Activated T-cell treated with anti-CD3 and anti-CD28 coated beads, Interleukin-2, amount 50 U/mL, for 1 hour (primary cell): Measurements from ENCODE around the gene EIF4E2.

ENCODE experiments used
- DNase-seq: peaks from one replicate; pipeline ENCODE4 v3.0.0-alpha.2; 2020

Gene EIF4E2

GRCh38 chr2:232539298-232540231 lies 10.9 kb upstream of the EIF4E2 start, which contains the start of gene CHRNG:
CHRNG (plus strand) TSS chr2:232539692; CDS start chr2:232539748, 56 bp downstream.
- no peak for DNase-seq

GRCh38 chr2:232540441-232541041 lies 9.9 kb upstream of the EIF4E2 start:
- DNase-seq, result no peak

DNA sequence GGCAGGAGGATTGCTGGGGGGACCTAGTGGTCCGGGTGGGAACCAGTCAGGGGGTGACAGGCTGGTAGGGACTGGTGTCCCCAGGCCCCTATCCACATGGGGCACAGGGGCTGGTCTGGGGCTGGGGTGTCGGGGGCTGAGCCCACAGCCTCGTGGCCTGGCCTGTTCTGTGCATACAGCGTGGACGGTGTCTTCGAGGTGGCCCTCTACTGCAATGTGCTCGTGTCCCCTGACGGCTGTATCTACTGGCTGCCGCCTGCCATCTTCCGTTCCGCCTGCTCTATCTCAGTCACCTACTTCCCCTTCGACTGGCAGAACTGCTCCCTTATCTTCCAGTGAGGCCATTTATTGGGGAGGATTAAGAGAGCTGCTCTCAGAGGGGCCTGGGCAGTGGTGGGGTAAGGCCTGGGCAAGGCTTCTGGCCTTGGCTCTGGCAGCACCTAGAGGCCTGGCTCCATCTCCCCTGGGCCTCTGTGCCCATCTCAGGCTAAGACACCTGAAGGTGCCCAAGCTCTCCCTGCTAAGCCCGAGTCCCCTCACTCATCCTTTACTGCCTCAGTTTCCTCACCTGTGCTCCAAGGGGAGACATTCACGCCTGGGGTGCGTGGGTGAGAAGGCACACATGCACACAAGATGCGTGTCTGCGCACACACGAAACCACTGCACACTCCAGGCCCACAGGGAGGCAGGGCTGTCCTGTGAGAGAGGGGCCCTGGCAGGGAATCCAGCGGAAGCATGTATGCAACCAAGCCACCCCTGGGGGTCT lies 9.1 kb upstream of the EIF4E2 start:
- no peak for DNase-seq

- DNase-seq, result no peak
Observed at GRCh38 chr2:232541961-232542714, 8.4 kb upstream of the EIF4E2 start.

DNA sequence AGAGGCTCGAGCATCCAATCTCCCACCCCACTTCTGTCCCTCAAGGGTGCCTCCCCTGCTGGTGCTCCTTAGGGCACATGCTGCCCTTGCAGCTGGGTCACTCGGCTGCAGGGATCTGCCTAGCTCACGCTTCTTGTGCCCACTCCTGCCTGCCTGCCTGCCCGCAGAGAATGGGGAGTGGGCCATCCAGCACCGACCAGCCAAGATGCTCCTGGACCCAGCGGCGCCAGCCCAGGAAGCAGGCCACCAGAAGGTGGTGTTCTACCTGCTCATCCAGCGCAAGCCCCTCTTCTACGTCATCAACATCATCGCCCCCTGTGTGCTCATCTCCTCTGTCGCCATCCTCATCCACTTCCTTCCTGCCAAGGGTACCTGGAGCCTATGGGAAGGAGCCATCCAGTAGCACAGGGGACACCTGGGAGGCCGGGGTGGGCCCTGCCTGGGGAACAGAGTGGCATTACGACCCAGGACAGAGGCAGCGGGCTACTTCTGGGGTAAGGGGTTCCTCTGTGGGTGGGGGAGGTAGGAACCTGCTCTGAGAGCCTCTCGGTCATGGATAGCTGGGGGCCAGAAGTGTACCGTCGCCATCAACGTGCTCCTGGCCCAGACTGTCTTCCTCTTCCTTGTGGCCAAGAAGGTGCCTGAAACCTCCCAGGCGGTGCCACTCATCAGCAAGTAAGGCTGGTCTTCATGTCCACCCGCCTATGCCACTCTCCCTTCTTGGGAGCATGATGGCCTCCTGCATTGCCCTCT lies 7.6 kb upstream of the EIF4E2 start:
- DNase-seq, result no peak

GRCh38 chr2:232543491-232543890 lies 7.0 kb upstream of the EIF4E2 start:
- no peak for DNase-seq

DNA sequence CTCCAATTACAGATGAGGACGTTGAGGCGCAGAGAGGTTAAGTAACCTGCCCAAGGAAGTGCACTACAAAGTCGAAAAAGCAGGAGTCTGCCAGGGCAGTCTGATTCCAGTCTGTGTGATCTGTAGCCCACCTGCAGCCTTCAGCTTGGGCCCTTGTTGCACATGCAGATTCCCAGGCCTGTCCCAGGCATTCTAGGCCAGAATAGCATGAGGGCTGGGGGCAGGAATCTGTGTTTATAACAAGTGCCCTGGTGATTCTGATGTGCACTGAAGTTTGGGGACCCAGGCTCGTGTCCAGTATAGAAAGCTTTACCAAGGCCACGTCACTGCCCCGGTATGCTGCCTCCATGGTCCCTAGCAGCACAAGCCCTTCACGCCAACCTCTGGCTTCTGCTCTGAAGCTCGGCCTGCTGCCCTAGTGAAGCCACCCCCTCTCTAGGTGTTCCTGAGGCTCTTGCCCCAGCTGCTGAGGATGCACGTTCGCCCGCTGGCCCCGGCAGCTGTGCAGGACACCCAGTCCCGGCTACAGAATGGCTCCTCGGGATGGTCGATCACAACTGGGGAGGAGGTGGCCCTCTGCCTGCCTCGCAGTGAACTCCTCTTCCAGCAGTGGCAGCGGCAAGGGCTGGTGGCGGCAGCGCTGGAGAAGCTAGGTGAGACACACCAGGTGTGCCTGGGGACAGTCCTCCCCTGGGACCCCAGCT lies 6.4 kb upstream of the EIF4E2 start:
- DNase-seq, result no peak

GRCh38 chr2:232544674-232545073 lies 5.8 kb upstream of the EIF4E2 start:
- no peak for DNase-seq

GRCh38 chr2:232545511-232546375 lies 4.7 kb upstream of the EIF4E2 start:
- no peak for DNase-seq

- DNase-seq, result no peak
Observed at GRCh38 chr2:232547991-232548390, 2.5 kb upstream of the EIF4E2 start.

DNA sequence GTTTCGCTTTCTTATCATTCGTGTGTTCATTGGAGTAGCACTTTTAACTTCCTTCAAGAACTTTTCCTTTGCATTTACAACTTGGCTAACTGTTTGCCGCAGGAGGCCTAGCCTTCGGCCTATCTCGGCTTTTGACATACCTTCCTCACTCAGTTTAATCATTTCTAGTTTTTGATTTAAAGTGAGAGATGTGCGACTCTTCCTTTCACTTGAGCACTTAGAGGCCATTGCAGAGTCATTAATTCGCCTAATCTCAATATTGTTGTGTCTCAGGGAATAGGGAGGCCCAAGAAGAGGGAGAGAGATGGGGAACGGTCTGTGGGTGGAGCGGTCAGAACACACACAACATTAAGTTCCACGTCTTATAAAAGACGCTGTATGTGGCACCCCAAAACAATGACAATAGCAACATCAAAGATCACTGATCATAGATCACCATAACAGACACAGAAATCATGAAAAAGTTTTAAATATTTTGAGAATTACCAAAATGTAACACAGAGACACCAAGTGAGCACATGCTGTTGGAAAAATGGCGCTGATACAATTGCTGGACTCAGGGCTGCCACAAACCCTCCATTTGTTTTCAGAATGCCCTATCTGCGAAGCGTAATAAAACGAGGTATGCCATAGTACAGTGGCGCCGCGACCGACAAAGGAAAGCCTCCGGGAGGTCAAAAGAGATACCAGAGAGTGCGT lies 685 bp upstream of the EIF4E2 start:
- DNase-seq, result no peak

- DNase-seq, result no peak
Observed at GRCh38 chr2:232551250-232551638, 755 bp downstream of the EIF4E2 start.

DNA sequence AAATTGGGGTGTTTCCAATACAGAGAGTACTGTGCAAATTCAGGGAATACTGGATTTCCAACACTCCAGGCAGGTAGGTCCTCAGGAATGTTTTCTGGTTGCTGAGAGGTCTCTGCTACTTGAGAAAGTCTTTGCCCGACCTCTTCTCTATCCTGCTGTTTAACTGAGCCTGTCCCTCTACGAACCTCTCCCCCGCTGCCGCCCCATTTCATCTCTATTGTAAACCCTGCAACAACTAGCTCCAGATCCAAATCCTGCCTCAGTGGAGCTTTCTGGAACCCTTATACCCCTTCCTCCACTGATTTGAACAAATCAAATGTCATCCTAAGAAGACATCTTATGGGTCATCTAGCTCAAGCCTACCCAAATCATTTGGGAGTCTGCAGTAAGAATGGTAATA lies 1.3 kb downstream of the EIF4E2 start:
- DNase-seq, result no peak

- no peak for DNase-seq
Observed at GRCh38 chr2:232556426-232556825, 5.9 kb downstream of the EIF4E2 start.

DNA sequence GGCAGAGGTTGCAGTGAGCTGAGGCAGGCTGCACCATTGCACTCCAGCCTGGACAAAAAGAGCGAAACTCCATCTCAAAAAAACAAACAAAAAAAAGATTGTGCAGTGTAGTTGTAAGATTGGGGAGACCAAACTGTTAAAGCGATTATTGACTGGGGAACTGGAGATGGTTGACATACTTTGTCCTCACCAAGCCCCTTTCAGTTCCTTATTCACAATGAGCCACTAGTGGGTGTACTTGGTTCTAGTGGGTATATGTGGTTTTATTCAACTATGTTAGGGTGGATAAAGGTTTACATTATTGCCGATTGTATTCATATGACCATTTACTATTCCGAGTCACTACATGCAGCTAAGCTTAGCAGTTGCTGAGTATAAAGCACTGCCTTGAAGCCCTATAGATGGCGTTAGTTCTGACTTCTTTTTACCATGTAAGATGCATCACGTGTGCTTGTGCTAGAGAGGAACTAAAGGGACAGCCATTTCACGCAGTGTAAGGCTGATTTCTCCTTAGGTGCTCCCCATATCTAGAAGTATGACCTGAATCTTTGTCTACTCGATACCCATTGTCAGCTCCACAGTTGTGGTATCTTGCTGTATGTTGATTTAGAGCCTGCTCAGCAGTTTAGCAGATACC lies 12.1 kb downstream of the EIF4E2 start:
- DNase-seq, result no peak

DNA sequence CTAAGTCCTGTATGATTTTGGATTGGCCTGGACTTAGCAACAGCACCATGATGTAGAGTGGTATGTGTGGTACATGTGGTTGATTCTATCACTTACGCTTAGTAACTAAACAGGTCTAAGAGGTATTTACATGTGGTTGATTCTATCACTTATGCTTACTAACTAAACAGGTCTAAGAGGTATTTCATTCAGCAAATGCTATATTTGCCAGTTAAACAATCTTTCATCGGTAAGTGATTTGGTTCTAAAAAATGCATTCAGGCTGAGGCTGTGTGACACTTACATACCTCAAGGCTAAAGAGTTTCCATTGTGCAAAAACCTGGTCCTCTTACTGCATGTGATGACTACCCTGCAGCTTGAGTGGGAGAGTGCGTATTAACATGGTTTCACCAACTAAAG lies 13.1 kb downstream of the EIF4E2 start:
- no peak for DNase-seq

DNA sequence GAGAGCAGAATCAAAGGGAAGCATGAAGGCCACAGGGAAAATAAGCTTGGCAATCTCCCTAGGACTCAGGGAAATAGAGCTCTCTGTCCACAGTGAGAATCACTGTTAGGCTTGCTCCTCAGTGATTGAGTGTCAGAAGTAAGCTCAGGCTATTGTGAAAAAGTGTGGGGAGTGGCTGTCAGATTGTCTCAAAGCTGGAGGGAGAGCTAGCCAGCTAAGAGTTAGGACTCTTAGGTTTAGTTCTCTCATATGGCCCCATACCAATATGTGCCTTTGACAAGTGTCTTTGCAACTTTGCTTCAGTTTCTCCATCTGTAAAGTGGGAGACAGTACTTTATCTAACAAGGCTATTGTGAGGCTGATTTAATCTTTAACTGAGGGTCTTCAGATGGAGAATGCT lies 17.2 kb downstream of the EIF4E2 start:
- no peak for DNase-seq

DNA sequence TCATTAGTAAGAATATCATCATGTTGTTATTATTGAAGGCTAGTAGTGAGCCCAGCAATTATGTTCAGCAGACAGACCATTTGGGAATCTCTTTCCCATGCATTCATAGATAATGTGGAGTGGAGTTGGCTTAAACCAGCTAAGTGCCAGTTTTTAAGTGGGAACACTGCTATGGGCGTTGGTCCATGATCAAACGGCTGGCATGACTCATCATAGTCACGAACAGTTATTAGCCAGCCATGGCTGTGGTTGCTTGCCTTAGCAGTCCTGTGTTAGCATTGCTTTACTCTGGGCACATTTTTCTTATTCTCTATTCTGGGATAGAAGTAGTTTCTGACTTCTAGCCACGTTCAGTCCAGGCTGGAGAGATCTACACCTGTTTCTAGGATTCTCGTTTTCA lies 17.7 kb downstream of the EIF4E2 start:
- DNase-seq, result no peak

DNA sequence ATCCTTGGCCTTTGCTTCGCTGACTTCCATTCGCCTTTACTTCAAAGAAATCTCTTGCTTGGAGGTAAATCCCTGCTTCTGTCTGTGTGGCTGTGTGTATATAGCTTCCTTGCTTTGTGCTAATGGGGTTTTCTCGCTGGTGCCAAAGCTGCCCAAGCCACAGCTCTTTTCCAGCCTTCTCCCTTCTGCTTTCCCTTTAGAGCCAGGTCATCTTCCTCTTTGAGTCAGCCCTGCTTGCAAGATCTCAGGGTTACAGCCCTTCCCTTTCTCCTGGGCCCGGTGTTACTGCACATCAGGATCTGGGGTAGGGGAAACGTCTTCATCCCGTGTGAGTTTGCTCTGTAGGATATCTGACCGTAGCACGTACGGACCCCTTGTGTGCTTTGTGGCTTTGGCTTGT lies 19.1 kb downstream of the EIF4E2 start:
- DNase-seq, result no peak
